ENCODE measurements around the gene SLC28A1.
"Not testable (repeated sequence)": the region's sequence is repeated elsewhere in the genome, so short reads cannot be mapped to it uniquely, and the experiment has no call there.

Gene SLC28A1

DNA sequence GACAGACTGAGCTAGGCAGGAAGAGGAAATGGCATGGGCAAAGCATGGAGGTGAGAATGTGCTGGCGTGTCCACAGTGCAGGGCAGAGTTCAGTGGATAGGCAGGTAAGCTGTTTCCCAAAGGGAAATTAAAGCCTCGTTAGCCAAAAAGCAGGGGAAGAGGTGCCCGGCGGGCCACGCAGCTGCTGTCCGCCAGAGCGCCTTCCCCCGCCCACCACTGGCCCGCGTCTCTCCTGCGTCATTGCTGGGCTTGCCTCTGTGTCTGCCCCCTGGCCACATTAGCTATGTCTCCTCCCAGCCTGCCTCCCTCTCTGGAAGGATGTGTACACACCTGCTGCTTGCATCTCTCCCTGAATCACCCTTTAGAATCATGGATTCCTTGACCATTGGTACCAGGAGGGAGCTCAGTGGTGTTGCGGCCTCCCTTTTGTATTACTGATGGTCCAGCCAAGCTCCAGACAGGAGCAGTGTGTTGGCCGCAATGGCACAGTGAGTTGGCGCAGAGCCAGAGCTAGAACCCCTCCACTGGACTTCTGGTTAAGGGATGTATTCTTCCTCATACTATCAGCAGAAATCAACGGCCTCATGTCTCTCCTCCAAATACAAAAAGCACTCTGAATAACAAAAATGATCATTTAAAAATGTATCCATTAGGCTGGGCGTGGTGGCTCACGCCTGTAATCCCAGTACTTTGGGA is 26.6 kb downstream of the SLC28A1 start:
- no peak for DNase-seq (ENCODE audit: low read depth, low spot score)

DNA sequence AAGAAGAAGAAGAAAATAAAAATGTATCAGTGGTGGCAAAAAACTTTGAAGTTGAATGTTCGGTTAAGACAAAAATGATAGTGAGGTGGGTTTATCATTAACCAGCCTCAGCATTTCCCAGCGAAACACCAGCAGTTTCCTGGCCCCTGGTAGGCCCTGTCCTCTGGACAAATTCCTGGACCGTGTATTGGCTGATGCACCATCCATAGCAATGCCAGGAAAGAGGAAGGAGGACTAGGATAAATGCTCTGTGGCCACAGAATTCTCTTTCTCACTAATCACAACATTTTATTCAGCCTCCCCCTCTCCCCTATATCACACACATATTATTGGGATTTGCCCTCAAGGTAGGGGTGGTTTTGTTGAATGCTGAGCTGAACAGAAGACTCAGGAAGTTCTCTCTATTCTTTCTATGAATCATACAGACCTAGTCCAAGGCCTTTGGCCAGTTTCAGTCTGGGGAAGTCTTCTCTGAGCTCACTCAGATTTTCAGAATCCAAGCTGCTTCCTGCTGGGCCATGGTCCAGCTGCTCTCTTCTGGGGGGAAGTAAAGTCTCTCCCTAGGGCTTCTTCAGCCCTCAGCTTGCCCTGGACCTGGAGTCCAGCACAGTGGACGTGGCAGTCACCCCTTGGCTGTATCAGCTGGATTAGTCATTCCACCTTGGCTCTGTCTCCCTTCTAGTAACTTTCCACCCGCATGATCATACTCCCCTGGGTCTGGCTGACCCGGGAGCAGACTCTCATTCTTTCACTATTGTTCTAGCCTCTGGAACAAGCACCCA is 27.6 kb downstream of the SLC28A1 start:
- DNase-seq (ENCODE audit: low read depth, low spot score), result no peak

DNA sequence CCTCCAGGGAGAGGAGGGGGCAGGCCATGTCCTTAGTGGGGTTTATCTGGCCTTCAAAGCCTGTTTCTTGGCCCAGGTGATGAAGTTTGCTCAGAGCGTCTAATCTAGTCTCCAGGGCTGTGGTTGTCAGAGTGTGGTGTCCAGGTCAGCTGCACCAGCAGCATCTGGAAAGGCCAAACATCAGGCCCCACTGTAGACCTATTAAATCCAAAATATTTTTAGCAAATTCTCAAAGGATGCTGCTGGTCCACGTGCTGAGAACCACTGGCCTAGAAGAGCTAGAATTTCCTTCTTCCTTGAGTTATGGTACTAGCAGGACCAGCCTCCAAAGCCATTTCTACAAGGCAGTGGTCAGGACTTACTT is 28.9 kb downstream of the SLC28A1 start:
- DNase-seq (ENCODE audit: low read depth, low spot score), result no peak

DNA sequence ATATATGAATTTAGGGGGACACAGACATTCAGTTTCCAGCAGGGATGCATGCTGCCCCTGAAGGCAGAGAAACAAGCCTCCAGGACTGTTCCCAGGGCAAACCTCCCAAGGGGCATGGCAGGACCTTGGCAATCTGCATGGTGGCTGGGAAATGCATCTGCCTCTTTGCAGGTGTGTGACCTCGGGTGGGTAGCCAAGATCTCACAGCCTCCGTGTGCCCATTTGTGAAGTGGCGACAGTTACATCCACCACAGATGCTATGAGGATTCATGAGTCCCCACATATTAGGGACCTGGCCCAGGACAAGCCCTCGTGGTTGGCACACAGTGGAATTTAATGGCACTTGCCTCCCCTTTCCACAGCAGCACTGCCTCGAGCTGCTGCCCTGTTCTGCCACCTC is 29.9 kb downstream of the SLC28A1 start:
- DNase-seq (ENCODE audit: low read depth, low spot score), result no peak

DNA sequence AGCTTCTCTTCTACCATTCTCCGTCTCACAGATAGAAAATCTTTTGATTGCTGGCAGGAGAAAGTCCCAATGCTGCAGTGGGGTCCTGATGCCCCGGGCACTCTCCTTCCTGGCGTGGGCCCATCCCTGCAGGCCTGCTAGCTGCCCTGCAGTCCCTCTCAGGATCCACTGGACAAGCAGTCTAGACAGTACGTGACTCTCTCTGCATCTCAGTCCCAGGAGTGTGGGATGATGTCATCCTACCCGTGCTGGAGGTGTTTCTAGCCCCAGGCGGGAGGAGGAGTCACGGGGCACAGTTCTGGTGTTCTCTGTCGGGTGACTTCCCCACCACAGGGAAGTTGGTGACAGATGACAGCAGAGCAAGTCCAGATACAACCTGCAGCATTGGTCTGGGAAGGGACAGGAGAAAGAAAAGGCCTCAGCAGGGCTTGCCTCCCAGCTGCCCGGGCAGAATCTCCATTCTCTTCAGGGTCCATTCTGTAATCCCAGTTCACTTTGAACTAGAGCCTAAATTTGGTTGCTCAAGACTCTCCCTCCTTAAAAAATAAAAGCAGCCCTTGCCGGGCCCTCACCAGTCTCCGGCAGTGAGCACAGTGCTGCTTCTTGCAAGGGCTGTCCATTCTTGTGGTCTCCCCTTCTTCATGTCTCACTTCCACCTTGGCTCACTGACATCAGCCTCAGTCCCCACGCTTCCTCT is 30.6 kb downstream of the SLC28A1 start:
- no peak for DNase-seq (ENCODE audit: low read depth, low spot score)

DNA sequence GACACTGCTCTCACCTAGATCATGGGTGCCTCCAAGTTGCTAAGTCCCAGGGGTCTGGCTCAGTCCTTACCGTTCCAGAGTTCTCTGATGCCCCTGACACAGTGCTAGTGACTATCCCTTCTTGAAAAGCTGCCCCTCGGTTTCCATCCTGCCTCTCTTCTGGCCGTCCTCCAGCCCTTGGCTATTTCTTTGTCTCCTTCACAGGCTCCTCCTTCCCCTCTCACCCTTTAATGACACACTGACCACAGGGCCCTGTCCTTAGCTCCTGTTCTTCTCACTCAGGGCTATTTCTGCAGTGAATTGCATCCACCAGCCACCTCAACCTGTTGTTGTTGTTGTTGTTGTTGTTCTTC is 31.1 kb downstream of the SLC28A1 start:
- no peak for DNase-seq (ENCODE audit: low read depth, low spot score)

DNA sequence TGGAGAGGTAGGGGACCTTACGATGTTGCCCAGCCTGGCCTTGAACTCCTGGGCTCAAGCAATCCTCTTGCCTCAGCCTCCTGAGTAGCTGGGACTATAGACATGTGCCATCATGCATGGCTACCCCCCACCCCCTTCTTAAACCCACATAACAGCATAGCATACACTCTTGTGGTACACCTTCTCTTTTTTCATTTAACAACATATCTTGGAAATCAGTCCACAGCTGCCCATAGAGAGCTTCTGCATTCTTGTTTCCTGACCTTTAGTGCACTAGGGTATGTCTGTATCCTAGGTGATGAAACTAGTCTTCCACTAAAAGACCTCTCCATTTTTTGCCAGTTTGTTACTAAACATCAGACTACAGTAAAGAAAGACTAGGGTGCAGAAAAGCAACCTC is 33.0 kb downstream of the SLC28A1 start:
- no peak for DNase-seq (ENCODE audit: low read depth, low spot score)

DNA sequence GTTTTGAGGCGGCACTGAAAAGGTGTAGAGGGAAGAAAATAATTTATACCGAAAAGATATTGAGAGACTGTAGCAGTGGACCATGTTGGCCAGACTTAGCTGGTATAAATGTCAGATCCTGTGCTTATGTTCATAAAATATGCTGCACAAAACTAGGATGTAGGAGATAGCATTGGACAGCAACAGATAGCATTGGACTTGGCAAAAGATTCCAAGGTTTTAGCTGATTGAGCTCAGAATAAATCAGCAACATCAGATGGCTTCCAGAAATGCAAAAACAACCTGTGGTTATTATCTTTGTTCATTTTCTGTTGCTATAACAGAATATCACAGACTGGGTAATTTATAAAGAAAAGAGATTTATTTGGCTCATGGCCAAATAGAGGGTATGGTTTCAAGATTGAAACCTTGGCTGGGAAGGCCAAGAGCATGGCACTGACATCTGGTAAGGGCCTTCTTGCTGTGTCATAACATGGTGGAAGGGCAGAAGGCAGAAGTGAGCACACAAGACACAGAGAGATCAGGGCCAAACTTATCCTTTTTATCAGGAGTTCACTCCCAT is 34.7 kb downstream of the SLC28A1 start:
- no peak for DNase-seq (ENCODE audit: low read depth, low spot score)

DNA sequence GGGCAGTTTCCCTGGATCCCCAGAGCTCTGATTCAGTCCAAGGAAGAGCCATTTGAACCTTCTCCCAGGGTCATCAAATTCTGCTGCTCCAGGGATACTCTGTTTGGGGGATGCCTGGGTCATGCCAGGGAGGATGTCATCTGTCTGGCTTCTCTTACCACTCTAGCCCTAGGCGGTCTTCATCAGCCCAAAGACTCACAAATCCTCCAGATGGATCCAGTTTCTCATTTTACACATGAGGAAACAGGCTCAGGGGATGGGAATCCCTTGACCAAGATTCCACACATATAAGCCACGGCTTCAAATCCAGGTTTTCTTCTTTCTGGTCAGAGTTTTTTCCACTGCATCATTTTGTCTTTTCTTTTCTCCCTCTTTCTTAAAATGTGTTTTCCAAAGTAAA is 36.7 kb downstream of the SLC28A1 start:
- DNase-seq (ENCODE audit: low read depth, low spot score), result no peak

DNA sequence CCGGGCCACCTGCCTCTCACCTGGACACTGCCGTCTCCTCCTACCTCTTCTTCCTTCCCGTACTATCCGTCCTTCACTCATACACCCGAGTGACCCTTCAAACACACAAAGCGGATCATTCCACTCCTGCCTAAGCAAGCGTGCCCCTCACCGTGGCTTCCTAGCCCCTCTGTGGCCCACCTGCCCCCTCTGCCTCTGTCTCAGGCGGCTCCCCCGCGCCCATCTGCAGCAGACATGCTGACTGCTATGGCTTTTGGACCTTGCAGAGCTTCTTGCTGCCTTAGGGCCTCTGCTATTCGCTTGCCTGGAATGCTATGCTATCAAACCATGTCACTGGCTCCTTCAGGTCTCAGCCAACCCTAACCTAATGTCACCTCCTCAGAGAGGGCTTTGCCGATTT is 38.1 kb downstream of the SLC28A1 start:
- no peak for DNase-seq (ENCODE audit: low read depth, low spot score)

DNA sequence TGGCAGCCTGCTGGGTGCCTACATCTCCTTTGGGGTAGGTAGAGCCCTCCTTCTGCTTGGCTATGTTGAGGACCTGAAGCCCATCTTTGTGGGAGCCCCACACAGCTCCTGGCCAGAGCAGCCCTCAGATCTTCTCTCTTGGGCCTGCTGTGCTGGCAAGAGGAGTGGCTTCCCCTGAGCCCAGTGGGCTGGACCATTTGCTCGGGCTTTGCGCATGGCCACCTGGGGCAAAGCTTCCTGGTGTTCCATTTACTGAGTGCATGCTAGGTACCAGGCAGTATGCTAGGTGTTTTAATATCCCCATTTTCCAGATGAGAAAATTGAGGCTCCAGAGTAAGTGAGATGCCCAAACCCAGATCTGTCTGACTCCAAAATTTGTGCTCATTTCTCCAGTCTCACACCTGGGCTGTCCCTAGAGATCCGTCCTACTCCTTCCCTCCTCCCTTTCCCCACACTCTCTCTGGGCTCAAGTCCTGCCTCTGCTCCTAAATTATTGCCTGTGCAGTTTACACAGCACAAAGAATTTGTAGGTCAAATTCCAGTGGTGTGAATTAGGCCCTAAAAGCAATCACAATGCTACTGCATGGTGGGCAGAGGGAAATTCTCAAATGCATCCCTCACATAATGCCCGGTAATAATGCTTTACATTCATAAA is 39.7 kb downstream of the SLC28A1 start:
- no peak for DNase-seq (ENCODE audit: low read depth, low spot score)

DNA sequence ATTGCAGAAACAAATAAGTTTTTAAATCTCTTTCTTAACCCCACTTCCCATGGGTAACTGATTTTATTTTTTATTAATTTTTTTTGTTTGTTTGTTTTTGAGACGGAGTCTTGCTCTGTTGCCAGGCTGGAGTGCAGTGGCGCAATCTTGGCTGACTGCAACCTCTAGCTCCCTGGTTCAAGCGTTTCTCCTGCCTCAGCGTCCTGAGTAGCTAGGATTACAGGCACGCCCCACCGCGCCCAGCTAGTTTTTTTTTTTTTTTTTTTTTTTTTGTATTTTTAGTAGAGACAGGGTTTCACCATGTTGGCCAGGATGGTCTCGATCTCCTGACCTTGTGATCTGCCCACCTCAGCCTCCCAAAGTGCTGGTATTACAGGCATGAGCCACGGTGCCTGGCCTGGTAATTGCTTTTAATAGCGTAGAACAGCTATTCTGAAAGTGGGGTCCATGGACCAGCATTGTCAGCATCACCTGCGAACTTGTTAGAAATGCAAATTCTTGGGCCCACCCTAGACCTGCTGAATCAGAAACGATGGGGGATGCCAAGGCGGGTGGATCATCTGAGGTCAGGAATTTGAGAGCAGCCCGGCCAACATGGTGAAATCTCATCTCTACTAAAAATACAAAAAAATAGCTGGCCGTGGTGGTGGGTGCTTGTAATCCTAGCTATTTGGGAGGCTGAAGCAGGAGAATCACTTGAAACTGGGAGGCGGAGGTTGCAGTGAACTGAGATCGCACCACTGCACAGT is 40.5 kb downstream of the SLC28A1 start:
- not testable (repeated sequence) for DNase-seq (ENCODE audit: low read depth, low spot score)

DNA sequence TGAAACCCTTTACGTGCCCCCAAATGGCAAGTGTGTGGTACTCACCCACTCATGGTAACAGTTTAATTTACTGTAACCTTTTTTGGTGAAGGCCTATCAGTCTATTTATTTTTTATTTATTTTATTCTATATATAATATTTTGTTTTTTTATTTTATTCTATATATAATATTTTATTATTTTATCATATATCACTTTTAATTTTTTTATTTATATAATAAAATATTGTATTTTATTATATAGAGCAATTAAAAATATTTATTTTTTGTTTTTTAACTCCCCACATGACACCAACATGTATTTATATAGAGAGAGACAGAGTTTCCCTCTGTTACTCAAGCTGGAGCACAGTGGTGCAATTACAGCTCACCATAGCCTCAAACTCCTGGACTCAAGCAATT is 41.4 kb downstream of the SLC28A1 start:
- no peak for DNase-seq (ENCODE audit: low read depth, low spot score)

DNA sequence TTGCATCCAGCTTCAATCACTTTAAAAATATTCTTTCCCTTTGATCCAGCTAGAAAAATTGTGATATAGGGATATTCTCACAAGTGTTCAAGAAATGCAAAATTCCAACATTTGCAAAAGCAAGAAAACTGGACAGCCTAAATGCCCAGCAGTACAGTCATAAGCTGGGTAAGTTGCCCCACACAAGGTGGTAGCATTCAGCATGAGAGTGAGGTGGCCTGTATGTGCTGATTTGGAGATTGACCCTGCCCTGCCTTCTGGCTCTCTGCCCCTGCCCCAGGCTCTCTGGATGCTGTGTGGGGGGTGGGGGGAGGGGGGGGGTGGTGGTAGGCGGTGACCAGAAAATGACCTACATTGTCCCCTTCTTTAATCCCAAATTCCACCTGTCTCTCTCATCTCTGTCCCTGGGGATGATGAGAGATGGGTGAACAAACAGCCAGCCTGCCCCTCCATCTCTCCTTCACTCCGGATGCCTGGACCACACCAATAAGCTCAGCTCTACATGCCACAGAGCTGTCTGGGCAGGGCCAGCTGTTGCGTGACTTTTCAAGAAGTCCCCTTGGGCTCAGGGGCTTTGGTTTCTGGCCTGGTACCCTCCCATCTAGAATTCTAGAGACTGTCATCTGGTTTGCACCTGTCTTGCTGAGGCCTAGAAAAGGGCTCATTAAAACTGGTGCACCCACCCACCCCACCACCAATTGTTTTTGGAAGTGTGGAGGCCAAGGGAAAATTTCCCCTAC is 42.2 kb downstream of the SLC28A1 start:
- no peak for DNase-seq (ENCODE audit: low read depth, low spot score)

DNA sequence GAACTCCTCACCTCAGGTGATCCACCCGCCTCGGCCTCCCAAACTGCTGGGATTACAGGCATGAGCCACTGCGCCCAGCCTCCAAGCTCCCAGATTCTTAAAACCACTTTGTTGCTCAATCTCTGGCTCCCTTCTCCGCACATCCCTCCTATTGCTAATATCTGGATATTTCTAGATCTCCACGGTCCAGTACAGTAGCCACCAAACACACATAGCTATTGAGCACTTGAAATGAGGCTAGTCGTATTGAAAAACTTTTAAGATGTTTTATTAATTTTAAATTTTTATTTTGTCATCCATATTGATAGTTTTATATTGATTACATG is 44.3 kb downstream of the SLC28A1 start:
- no peak for DNase-seq (ENCODE audit: low read depth, low spot score)

DNA sequence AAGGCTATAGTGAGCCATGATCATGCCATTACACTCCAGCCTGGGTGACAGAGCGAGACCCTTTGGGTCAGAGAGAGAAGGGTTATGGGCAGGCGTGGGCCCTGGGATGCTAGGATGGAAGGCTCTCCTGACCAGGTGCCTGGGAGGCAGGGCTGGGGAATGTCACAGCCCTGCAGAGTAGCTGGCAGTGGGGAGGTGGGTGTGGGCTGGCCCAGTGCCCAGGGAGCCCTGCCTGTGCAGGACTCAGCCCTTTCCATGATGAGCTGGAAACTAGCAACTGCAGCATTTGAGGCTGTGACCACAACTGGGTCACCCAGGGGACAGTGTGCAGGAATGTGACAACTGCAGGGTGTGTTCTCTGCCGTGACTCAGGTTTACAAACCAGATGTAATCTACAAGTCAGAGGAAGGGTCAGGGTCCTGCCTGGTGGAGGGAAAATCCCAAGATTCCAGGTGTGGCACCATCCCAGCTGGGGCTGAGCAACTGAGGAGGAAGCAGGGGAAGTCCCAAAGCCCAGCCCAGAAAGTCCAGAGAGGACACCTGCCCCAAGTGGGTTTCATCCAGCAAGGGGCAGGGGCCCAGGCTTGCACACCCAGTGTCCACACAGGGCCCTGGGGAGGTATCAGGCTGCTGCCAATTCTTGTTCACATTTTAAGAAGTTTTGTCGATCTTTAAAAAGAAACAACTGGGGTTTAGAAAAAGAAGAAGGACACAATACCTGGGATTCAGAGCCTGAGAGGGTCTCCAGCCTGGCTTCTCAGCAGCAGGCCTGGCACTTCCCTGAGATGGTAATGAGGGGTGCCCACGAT is 45.5 kb downstream of the SLC28A1 start:
- DNase-seq (ENCODE audit: low read depth, low spot score), result no peak

DNA sequence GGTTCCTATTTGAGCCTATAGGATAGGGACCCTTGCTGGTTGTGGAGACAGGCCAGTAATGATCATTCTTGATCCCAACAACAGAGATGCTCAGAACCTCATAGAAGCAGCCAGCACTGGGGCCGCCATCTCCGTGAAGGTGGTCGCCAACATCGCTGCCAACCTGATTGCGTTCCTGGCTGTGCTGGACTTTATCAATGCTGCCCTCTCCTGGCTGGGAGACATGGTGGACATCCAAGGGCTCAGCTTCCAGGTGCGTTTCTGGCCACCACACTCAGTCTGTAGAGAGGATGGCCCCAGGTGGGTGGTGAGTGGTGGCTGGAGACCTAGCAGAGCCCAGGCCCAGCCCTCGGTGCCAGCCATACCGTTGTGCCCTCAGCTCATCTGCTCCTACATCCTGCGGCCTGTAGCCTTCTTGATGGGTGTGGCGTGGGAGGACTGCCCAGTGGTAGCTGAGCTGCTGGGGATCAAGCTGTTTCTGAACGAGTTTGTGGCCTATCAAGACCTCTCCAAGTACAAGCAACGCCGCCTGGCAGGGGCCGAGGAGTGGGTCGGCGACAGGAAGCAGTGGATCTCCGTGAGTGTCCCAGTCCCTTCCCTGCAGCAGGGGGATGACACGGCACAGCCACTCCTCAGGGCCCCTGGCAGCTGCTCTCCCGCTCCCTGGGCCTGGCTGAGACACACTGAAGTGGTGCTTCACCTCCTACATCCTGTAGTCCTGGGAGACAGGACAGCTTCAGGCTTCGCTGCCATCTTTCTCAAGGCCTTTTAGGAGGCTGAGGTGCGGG is 50.7 kb downstream of the SLC28A1 start:
- DNase-seq (ENCODE audit: low read depth, low spot score), result no peak

DNA sequence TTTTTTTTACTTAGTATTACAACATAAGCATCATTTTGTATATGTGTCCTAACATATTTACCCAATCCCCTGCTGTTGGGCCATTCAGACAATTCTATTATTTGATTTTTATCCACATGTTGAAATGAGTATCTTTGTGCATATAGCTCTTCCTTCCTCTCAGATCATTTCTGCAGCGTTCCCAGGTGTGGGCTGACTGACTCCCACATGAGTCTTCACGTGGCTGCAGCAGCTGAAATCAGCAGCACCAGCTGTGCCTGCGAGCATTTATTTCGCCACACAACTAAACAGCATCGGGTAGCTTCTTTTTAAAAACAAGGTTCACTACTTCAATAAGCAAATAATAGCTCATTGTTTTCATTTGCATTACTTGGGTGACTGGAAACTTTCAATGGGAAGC is 52.7 kb downstream of the SLC28A1 start:
- DNase-seq (ENCODE audit: low read depth, low spot score), result no peak

DNA sequence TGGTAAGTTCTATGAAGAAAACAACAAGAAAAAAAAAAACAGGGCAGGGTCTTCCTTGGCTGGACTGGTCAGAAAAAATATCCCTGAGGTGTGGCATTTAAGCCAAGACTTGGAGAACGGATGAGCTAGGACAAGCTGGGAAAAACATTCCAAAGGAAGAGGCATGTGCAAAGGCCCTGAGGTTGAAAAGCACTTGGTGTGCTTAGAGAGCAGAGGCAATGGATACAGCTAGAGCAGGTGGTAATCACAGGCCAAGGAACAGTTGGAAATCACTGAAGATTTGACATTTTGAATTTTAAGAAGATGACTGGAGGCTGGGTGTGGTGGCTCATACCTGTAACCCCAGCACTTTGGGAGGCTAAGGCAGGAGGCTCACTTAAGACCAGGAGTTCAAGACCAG is 54.3 kb downstream of the SLC28A1 start:
- DNase-seq (ENCODE audit: low read depth, low spot score), result no peak
